DMS114 treated with DMSO at 0.1 percent for 48 hours (cell line): ENCODE results near the gene ABHD17C.
A peak's percentile ranks its signal among the peaks of the same experiment; 100 is the strongest.
"Not testable (repeated sequence)": the region's sequence is repeated elsewhere in the genome, so short reads cannot be mapped to it uniquely, and the experiment has no call there.

ENCODE experiments used
- DNase-seq: peaks from one replicate; lab custom pipeline; 2025; ENCODE audit not compliant: unreplicated experiment; lab: John Stamatoyannopoulos, UW

Gene ABHD17C

DNA sequence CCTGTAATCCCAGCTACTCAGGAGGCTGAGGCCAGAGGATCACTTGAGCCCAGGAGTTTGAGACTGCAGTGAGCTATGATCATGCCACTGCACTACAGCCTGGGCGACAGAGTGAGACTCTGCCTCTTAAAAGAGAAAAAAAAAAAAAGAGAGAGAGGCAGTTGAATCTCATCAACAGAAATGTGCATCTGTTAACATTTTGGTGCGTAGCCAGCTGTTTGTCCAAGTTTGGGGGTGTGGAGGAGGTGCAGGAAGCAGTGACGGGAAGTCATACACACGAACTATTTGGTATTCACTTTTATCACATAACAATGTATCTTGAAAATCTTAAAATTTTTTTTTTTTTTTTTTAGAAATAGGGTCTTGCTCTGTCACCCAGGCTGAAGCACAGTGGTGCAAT lies 65.8 kb downstream of the ABHD17C start:
- DNase-seq: no peak

DNA sequence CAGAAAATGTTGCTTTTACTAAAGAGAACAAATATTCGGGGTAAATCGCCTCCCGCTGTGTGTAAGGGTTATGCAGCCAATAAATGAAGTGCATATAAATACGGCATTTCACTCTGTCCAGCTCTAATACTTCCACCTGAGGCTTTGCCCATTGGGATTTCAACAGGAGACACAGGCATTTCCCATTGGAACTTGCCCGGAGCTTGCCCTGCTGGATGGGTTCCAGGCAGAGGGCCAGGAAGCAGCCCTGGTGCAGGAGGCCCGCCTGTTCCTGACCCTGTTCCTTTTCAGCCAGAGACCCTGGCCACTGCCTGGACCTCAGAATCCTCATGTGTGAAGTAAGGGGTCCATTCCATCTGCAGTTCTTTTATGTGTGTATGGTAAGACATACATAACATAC lies 66.6 kb downstream of the ABHD17C start:
- DNase-seq: no peak

DNA sequence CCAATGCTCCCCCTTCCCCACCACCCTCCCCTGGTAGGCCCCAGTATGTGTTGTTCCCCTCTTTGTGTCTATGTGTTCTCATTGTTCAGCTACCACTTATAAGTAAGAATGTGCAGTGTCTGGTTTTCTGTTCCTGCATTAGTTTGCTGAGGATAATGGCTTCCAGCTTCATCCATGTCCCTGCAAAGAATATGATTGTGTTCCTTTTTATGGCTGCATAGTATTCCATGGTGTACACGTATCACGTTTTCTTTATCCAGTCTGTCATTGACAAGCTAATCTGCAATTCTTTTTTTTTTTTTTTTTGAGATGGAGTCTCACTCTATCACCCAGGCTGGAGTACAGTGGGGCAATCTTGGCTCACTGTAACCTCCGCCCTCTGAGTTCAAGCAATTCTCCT lies 68.1 kb downstream of the ABHD17C start:
- not testable (repeated sequence) for DNase-seq

DNA sequence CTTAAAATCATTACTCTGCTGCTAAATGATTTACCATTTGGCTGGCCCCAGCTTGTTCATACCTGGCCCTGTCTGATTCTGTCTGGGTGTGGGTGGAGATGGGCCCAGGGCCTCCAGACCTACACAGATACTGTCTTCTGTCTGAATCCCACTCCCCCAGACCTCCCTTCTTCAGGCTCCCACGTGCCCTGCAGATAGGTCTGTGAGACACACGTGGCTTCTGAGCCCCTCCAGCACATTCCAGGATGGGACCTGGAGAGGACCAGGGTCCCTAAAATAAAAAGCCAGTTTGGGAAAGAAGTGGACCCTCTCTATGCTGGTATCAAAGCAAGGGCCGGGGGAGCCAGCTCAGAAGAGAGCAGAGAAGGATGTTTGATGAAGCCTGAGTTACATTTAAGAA lies 69.4 kb downstream of the ABHD17C start:
- no peak for DNase-seq

DNA sequence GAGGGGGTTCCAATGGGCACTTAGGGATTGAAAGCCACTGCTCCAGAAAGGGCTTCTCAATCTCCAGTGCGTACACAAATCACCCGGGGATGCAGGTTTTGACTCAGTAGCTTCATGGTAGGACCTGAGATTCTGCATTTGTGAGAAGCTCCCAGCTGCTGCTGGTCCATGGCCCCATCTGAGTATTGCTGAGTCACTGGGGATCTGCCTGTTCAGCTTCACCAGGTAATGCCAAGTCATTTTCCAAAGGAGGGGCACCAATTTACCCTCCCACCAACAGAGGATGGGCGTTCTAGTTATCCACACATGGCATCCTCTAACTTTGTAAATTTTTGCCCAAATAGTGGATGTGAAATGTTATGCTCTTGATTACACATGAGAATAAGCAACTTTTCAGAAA lies 71.2 kb downstream of the ABHD17C start:
- DNase-seq: no peak

DNA sequence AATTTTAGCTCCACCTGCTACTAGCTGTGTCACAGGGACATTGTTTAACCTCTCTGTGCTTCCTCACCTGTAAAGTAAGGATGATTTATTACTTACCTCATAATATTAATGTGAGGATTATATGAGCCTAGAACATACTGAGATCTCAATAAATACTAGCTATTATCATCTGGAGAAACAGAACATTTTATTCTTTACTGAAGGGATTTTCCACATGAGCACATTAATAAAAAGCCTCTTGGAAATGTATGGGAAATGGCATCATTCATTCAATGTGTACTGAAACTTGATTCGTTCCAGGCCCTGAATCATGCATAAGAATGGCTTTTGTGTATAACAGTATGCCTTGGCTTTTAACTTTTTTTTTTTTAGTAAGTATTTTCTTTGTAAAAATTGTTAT lies 73.0 kb downstream of the ABHD17C start:
- DNase-seq: no peak

DNA sequence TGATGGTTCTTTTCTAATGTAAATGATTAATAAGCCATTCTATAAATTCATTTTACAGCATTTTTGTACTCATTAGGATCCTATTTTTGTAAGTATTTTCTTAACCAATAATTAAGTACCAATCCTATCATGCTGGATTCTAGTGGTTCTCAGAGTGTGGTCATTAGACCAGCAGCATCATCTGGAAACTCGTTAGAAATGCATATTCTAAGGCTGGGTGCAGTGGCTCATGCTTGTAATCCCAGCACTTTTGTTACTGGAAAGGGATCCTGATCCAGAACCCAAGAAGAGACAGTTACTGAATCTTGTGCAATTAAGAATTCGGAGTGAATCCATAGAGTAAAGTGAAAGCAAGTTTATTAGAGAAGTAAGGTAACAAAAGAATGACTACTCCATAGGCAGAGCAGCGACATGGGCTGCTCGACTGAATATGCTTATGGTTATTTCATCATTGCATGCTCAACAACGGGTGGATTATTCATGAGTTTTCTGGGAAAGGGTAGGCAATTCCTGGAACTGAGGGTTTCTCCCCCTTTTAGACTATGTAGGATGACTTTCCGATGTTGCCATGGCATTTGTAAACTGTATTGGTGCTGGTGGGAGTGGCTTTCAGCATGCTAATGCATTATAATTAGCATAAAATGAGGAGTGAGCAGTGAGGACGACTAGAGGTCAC lies 74.2 kb downstream of the ABHD17C start:
- no peak for DNase-seq

DNA sequence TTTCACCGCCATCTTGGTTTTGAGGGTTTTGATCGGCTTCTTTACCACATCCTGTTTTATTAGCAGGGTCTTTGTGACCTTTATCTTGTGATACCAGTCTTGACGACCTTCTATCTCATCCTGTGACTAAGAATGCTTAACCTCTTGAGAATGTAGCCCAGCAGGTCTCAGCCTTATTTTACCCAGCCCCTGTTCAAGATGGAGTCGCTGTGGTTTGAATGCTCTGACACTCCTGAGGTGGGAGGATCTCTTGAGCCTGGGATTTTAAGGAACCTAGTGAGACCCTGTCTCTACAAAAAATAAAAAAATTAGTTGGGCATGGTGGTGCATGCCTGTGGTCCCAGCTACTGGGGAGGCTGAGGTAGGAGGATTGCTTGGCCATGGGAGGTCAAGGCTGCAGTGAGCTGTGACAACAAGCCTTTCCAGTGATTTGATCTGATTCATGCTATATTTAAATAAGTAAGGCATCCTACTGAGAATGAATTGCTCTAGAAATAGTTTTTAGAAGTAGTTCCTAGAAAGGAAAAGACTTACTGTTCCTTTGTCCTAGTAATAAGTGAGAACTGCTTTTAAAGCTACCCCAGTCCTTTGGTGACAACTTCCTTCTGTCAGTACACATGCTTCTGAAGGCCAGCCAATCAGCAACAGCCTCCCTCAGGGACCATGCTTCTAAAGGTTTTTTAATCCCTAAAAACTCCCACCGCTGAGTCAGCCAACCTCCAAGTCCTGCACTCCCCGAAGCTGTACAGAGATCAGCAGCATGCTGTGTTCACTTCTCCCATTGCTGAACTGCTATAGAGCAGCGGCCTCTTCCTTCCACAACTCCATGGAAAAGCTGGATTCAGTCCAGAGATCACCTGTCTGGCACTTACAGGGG lies 75.0 kb downstream of the ABHD17C start:
- no peak for DNase-seq

DNA sequence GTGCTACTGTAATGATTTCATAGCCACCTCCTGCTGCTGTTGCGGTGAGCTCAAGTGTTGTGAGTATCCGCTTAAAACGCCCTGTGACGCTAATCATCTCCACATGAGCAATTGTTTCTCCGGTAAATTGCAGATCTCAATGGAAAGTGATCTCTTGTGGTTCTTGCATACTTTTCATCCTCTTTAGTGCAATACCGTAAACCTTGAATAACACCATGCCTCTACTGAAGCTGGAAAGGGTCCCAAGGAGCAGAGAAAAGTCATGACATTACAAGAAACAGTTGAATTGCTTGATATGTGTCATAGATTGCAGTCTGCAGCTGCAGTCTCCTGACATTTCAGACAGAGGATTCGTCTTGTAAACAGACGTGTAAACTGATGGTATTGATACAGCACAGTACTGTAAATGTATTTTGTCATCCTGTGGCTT lies 78.0 kb downstream of the ABHD17C start:
- no peak for DNase-seq

DNA sequence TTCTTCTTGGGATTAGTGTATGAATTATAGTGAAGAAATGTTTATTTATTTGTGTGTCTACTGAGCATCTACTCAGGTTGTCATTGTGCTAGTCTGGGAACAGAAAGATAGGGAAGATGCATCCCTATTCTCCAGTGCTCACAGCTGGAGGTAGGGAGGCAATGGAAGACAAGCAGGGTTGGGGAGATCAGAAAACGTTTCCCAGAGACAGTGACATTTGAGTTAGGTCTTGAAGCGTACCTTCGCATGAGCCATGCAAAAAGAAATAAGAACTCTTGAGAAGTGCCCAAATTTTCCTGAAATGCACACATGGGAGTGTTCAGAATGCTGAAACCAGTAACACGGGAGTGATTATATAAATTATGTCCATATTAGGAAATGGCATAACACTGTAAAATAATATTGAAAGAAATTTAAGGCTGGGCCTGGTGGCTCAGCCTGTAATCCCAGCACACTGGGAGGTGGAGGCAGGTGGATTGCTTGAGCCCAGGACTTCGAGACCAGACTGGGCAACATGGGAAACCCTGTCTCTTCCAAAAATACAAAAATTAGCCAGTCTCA lies 78.8 kb downstream of the ABHD17C start:
- DNase-seq: no peak

DNA sequence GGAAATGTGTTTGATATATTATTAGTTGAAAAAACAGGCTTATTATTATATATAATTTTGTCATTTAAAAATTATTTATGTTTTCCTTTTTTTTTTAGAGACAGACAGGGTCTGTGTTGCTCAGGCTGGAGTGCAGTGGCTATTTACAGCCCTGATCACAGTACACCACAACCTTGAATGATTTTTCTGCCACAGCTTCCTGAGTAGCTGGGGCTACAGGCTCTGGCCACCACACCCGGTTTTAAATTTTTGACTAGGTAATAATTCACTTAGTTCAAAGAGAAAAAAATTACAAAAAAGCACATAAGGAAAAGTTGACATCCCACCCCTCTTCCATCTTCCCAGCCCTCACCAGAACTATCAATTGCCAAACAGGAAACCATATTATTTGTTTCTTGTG lies 79.4 kb downstream of the ABHD17C start:
- no peak for DNase-seq

DNA sequence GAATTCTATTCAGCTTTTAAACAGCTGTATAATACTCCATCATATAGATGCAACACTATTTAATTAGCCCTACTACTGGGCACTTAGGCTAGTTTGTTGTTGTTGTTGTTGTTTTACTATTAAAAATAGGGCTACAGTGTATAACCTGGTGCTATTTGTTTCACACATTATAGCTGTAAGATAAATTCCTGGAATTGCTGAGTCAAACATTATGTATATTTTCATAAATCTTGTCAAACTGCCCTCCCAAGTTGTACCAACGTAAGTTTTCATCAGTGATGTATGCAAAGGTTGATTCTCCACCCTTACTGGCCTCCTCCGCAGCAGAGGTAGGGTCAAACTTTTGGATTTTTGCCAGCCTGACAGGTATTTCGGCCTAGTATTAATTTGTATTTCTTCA lies 80.2 kb downstream of the ABHD17C start:
- no peak for DNase-seq

DNA sequence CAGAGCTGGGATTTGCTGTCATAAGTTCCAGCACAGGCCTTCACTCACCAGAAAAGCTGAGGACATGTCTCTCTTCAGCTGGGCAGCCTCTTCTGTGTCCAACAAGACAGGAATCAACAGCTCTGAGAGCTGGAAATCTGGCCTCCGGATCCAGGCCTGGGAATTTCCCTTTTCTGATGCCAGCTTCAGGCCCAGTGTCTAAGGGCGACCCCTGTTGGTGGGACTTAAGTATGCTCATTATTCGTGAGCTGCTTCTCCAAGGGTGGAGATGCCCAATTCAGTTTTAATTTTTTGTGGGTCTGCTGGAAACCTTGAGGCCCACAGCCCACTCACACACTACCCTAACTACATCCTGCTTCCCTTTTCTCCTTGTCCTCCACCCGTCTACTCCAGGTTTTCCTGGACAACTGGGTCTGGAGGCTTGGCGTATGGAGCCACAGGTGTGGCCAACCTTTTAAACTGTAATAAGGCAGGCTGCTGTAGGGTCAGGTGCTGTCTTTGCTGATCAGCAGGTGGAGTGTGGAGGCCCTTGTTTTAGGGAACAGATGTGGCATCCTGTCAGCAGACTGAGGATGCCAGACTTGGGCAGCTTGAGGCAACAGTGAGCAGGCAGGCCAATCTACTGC lies 81.4 kb downstream of the ABHD17C start:
- DNase-seq: peak; percentile 51

DNA sequence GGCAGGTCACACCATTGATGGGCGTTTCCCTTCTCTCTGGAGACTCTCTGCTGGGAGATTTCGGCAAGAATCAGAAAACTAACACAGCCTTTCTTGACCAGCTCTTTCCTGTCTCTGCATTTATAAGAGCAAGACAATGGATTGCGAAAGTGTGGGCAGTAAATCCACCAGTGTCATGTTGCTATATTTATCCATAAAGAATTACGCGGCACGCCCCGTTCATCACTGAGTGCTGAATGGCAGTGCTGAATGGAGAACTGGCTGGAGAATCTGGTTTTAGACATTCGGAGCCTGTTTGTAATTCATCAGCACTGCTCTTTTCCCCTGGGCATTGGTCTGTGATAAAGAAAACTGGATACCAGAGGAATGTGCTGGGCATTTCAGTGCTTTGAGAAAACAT lies 82.0 kb downstream of the ABHD17C start:
- DNase-seq: no peak

DNA sequence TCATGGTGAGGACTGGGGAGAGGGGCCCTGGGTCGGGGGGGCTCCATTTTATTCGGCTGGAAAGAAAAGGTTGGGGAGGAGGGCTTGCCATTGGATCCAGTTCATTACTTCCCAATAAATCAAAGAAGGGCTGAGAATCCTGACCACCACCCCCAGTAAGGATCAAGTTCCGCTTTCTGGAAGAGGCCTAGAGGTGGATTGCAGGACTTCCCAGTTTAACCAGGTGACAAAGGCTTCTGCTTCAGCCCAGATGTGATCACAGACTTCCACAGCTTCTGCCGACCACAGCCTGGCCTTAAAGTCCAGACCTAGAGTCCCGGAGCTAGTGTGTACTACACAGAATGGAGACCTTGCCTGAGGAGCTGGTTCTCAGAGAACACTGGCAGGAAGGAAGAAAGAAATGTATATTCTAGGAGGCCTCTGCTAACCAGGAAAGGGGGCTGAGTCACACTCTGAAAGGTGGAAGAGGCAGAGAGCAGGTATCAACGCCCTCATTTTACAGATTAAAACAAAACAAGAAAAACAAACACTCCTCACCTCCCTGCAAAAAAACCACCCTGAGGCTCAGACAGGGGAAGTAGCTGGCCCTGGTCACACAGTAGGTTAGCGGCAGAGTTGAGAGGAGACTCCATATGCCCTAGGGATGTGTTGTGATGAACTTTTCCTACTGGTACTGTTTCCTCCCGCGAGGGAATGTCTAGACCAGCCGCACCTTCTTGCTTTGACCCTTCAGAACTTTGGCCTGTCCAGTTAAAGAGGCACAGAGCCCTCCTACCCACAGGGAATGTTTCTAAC lies 82.9 kb downstream of the ABHD17C start:
- DNase-seq: no peak

DNA sequence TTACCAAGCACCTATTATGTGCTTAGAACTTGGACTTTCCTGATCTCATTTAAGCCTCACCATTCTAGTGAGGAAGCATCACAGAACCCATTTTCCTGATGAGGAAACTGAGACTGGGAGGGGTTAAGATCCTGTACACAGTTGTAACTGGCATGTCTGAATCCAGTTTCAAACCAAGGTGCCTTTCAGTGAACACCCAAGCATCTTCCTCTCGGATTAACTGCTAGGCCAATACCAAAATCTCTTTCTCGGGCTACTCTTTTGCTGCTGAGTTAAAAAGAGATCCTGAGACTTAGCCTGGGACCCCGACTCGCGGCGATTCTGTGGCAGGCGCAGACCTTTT lies 83.5 kb downstream of the ABHD17C start:
- DNase-seq: no peak

DNA sequence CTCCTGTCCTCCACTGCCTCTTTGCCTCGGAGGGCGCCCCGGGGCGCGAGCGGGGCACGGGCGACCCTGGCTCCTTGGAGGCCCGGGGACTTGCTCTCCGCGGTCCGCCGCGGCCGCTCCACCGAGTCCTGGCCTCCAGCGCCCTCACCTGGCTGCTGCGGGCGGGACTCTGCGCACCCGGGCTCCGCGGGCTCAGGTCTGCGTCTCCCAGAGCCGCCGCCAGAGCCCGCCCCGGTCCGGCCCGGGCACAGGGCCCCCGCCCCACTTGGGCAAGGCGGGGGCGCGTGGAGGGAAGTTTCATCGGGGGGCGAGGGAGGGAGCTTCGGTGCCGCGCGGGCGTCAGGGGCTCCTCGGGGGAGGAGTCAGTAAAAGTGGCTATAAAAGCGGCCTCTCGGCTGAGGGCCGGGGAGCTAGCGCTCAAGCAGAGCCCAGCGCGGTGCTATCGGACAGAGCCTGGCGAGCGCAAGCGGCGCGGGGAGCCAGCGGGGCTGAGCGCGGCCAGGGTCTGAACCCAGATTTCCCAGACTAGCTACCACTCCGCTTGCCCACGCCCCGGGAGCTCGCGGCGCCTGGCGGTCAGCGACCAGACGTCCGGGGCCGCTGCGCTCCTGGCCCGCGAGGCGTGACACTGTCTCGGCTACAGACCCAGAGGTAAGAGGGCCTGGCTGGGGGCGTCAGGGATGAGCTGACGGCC lies 84.0 kb downstream of the ABHD17C start, which contains the start of gene CEMIP:
Gene CEMIP (plus strand): TSS at position 407 of the 694 bp plus-strand sequence. CDS start 94,510 bp downstream, outside the sequence.
- peak; percentile 65 for DNase-seq

DNA sequence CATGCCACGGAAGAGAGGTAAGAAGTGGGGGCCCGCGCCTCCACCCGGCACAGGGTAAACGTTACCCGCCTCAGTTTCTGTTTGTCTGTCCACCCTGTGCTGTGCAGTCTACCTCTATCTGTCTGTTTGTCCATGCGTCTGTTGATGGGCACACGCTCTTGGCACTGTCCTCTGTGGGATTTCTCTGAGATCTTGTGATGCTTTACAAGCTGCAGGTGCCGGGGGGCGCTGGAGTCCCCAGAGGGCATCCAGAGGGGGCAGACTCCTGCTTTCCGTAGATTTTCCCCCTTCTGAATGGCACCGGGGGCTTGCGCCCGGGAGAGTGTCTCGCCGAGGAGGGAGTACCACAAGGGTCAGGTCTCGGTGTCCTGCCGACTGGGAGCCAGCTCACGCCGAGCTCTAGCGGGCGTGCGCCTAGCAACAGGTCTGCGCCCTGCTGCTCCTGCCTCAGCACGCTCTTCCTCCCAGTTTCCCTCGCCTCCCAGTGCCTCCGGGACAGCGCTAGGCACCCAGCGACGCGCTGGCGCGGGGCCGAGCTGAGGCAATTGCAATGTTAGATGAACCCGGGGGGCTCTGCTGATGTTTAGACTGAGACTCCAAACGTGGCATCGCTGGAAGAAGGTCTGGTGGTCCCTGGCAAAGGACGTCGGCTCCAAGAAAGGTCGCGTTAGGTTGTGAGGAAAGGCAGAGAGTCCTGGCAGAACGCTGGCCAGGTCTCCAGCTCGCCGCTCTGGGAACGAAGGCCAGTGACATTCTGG lies 84.7 kb downstream of the ABHD17C start:
- peak; percentile 32 for DNase-seq

DNA sequence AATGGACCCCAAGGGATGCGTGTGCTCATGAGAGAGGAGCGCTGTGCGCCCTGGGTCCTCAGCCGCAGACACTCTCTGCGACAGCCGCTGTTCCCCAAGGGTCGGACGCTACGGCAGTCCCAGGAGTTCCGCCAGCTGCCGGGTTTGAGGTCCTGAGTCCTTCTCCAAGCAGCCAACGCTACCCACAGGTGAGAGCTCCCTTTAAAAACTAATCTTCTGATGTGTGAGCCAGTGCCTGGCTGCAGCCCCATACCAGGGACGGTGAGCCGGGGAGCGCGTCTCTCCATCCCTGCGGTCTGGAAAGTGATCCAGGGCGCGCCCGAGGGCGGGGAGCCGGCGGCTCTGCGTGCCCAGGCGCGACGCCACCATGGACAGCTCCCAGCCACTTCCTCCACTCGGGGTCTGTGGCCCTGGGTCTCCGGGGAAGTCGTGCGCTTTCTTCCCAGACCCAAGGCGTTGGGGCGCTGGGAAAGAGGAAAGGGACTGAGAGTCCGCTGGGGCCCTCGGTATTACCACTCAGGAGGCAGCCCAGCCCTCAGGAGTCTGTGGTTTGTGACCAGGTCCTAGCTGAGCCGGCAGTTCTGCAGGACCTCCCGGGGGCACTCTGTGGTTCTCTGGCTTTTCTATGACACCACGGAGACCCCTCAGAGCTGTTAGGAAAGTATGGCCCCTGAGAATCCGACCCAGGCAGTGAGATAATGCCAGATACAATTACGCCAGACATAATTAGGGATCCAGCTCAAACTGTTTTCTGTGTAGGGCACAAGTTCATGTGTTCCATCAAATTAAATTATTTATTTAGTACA lies 85.5 kb downstream of the ABHD17C start:
- no peak for DNase-seq
